NCI-H510A treated with DMSO at 0.1 percent for 48 hours (cell line): ENCODE measurements around the gene RAET1E.
"Not testable (repeated sequence)": the region's sequence is repeated elsewhere in the genome, so short reads cannot be mapped to it uniquely, and the experiment has no call there.

Source experiments
- DNase-seq: peaks from one replicate; lab custom pipeline; 2025; lab: John Stamatoyannopoulos, UW

RAET1E gene

GRCh38 chr6:149897855-149898744 lies at the start of gene RAET1E:
Gene RAET1E, minus strand, starts transcription at chr6:149898113. Its CDS starts 7,212 bp downstream, at chr6:149890901.
- DNase-seq: peak; percentile 2

GRCh38 chr6:149947533-149947932 lies 49.6 kb upstream of the RAET1E start:
- DNase-seq: not testable (repeated sequence)

- DNase-seq: not testable (repeated sequence)
Measured at GRCh38 chr6:149946631-149947030, 48.7 kb upstream of the RAET1E start.

- not testable (repeated sequence) for DNase-seq
Measured at GRCh38 chr6:149945276-149945675, 47.4 kb upstream of the RAET1E start.

GRCh38 chr6:149943321-149943720 lies 45.4 kb upstream of the RAET1E start:
- not testable (repeated sequence) for DNase-seq

- no peak for DNase-seq
Measured at GRCh38 chr6:149942461-149942829, 44.5 kb upstream of the RAET1E start.

GRCh38 chr6:149941583-149942460 lies 43.9 kb upstream of the RAET1E start, which contains the start of gene ULBP2:
Gene ULBP2, plus strand, starts transcription at chr6:149942014. Its CDS starts 59 bp downstream, at chr6:149942073.
- DNase-seq: peak; percentile 69

- no peak for DNase-seq
Measured at GRCh38 chr6:149940672-149940982, 42.7 kb upstream of the RAET1E start.

GRCh38 chr6:149939909-149940671 lies 42.2 kb upstream of the RAET1E start:
- no peak for DNase-seq

GRCh38 chr6:149939356-149939648 lies 41.4 kb upstream of the RAET1E start:
- DNase-seq: no peak

GRCh38 chr6:149938571-149939355 lies 40.9 kb upstream of the RAET1E start:
- peak; percentile 5 for DNase-seq

- DNase-seq: not testable (repeated sequence)
Measured at GRCh38 chr6:149938013-149938570, 40.2 kb upstream of the RAET1E start.

- no peak for DNase-seq
Measured at GRCh38 chr6:149936743-149937142, 38.8 kb upstream of the RAET1E start.

GRCh38 chr6:149935668-149936067 lies 37.8 kb upstream of the RAET1E start:
- DNase-seq: no peak

- no peak for DNase-seq
Measured at GRCh38 chr6:149935246-149935645, 37.3 kb upstream of the RAET1E start.

- peak; percentile 51 for DNase-seq
Measured at GRCh38 chr6:149934249-149935156, 36.6 kb upstream of the RAET1E start.

- DNase-seq: no peak
Measured at GRCh38 chr6:149933461-149933860, 35.5 kb upstream of the RAET1E start.

GRCh38 chr6:149933036-149933435 lies 35.1 kb upstream of the RAET1E start:
- no peak for DNase-seq

- no peak for DNase-seq
Measured at GRCh38 chr6:149931501-149931900, 33.6 kb upstream of the RAET1E start.

- DNase-seq: no peak
Measured at GRCh38 chr6:149929422-149929821, 31.5 kb upstream of the RAET1E start.
